Activated naive CD4-positive, alpha-beta T cell treated with Interleukin-2 at 50 U/mL for 16 hours (primary cell): Measurements from ENCODE around the gene DAP3.
"Not testable (repeated sequence)": the region's sequence is repeated elsewhere in the genome, so short reads cannot be mapped to it uniquely, and the experiment has no call there.

ENCODE experiments used
- DNase-seq: peaks from one replicate; pipeline ENCODE4 v3.0.0-alpha.2; 2020

DAP3 gene

DNA sequence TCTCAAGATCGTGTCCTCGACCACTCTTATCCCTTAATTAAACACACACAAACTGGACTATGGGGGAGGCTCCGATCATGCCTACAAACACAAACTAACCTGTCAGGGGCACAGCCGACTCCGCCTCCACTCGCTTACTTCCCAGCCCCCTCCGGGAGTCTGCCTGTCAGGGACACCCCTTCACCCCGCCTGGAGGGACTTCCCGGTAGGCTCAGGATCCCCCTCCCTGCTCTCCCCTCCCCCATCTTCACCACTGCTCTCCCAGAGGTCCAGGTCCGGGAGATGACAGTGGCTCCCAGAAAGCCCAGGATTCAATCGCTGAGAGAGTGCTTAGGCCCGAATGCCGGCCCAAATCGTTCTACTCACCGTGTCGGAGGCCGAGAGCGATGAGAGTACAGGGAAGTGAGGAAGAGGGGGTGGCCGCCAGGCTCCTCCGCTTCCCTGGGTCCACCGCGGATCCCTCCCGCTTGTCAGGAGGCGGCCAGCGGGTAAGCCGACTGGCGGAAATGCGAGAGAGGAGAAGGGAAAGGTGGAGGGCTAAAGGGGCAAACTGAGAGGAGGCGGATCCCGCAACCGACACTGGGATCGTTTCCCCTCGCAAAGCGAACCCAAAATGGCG, 1.1 kb upstream of the DAP3 start:
- not testable (repeated sequence) for DNase-seq

DNA sequence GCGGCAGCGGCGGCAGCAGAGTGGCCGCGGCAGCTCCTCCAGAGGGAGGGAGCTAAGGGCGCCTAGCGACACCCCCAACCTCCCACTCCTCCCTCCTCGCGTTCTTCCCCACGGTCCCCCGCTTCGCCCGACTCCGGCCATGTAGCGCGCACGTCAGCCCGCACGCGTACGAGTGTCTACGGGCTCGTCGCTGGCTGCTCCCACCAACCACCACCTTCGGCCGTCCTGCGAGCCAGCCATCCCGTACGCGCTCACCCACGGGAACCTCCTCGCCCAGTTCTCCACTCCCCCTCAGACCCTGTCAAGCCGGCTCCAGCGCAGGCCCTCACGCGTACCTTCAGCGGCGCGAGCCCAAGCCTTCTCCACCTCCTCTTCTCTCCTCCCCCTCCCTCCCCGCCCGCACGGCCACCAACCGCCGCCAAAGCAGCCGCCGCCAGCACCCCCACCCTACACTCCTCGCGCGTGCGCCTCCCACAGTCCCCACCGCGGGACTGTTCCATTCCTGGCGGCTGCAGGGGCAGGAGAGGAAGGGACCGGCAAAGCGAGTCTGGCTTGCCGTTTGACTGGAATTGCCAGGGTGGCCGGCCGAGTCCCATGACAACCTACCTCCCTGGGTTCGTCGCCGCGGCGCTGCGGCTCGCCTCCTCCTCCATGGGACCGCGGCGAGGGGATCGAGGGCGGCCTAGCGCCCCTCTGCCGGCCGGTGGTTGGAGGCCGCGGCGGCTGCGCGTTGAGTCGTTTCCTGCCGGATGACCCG, 389 bp upstream of the DAP3 start, which contains the start of gene YY1AP1:
YY1AP1 (minus strand) TSS at position 451 of the 757 bp plus-strand sequence. CDS start 8,338 bp downstream, outside the sequence.
- DNase-seq = peak; percentile 92

DNA sequence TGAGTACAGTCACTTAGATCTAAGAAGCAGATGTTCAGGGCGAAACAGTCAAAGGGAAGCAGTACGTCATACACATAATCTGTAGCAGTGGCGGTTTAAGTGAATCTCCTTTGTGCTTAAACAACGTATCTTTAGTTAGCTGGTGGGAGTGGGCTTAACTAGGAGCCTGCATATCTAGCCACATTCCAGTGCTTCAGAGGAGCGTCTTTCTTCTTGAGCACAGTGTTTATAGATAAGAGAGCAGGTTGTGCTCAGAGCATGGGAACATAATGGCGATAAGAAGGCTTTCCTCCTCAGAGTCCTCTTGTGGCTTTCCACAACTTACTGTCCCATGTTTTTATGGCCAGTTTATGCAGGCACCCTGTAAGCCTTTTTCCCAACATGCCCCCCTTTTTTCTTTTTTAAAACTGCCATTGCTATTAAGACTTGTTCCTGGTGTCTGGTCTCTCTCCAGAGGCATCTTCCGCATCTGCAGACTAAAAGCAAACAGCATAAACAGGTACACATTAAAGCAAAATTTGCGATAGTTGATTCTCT, 3.2 kb downstream of the DAP3 start:
- DNase-seq = no peak

DNA sequence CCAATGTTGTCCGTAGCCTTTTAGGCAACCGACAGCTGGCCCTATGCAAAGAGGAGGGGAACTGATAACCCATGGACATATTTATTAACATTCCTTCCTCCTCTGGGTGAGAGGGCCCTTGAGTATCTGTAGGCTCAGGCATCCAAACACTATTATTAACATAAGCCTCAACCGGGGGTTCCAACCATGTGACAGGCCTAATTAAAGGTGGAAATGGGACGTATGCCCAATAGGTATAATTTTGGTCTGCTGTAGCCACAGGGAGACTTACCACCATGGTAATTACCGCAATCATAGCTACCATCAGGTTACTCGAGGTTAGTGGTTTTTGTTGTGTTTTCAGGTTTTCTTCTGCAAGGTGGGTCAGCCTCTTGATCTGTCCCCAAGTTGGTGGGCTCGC, 5.3 kb downstream of the DAP3 start:
- DNase-seq = no peak

DNA sequence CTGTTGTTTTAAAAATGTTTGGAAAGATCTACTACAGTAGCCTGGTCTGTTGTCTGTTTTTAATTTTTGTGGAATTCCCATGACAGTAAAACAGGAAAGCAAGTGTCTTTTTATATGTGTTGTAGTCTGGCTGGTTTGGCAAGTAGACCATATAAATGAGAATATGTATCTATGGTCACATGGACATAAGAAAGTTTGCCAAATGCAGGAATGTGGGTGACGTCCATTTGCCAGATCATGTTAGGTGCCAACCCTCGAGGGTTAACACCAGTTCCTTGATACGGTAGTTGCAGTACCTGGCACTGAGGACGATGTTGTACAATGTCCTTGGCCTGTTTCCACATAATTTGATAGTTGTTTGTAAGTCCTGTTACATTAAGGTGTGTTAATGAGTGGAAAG, 6.2 kb downstream of the DAP3 start:
- no peak for DNase-seq

DNA sequence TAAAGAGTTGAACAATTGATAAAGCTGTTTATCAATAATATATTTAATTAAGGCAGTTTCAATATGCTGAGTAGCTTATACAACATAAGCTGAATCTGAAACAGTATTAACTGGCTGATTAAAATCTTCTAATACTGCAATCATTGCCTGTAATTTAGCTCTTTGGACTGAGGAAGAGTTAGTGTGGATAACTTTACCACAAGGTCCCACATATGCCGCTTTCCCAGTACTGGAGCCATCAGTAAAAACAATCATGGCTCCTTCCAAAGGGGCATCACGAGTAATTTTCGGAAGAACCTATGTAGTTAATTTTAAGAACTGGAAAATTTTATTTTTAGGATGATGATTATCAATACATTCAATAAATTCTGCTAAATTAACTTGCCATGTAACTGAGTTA, 6.7 kb downstream of the DAP3 start:
- DNase-seq = no peak

DNA sequence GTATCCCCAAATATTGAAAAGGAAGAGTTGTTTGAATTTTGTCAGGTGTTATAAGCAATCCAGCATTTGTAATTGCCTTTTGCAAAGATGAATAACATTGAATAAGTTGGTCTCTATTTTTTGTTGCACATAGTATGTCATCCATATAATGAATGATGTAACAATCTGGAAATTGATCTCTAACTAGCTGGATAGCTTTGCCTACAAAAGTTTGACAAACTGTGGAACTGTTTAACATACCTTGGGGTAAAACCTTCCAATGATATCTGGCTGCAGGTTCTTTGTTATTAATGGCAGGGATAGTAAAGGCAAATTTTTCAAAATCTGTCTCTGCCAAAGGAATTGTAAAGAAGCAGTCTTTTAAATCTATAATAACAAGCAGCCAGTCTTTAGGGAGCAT, 7.6 kb downstream of the DAP3 start:
- DNase-seq = no peak

DNA sequence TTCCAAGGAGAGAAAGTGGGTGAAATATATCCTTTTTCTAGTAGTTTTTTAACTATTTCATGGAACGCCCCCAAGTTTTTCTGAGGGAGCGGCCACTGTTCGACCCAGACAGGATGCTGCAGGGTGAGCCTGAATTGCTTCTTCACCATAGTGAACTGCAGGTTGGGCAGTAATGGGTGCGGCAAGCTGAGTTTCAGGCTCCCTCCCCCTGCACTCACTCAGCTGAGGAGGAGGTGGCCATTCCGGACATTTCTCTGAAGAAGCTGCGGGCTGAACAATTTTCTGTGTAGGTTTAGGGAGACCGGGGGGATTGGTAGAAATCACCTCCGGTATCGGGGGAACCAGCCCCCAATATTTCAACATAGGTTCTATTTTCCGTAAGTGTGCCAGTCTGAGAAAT, 8.2 kb downstream of the DAP3 start:
- no peak for DNase-seq

DNA sequence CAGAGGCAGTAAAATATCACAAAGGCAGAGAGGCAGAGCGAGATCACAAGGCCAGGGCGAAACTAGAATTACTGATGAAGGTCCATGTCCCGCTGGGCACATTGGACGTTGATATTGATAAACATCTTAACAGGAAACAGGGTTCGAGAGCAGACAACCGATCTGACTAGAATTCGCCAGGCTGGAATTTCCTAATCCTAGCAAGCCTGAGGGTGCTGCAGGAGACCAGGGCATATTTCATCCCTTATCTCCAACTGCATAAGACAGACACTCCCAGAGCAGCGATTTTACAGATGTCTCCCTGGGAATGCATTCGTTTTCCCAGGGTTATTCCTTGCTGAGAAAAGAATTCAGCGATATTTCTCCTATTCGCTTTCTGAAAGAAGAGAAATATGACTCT, 8.7 kb downstream of the DAP3 start:
- not testable (repeated sequence) for DNase-seq

DNA sequence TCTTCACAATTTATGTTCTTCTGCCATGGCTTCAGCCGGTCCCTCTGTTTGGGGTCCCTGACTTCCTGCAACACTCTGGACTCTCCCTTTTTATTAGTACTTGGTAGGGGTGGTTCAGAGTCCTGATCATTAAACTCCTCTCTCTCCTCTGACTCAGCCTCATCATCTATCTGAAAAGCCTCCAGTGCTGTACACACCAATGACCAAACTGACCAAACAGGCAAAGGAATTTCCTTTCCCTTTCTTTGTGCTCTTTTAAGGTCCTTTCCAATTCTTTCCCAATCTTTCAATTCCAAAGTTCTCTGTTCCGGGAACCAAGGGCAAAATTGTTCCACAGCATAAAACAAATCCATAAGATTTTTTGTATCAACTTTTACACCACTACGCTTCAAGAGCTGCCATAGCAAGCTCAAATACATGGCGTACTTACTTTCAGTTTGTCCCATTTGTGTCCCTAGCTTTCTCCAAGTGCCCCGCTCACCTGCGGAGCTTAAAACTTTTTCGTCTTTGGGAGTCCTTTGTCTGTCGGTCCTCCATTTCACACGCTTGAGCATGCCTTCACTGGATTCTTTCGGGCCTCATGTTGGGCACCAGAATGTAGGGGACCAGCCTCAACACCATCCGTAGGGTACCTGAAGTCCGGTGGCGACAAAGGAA, 9.6 kb downstream of the DAP3 start:
- no peak for DNase-seq

DNA sequence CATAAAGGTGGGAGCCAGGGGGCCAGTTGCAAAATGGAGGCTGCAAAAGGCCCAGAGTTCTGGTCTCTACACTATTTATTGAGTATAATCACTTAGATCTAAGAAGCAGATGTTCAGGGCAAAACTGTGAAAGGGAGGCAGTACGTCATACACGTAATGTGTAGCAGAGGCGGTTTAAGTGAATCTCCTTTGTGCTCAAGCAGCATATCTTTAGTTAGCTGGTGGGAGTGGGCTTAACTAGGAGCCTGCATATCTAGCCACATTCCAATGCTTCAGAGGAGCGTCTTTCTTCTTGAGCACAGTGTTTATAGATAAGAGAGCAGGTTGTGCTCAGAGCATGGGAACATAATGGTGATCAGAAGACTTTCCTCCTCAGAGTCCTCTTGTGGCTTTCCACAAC, 10.2 kb downstream of the DAP3 start:
- DNase-seq = not testable (repeated sequence)

DNA sequence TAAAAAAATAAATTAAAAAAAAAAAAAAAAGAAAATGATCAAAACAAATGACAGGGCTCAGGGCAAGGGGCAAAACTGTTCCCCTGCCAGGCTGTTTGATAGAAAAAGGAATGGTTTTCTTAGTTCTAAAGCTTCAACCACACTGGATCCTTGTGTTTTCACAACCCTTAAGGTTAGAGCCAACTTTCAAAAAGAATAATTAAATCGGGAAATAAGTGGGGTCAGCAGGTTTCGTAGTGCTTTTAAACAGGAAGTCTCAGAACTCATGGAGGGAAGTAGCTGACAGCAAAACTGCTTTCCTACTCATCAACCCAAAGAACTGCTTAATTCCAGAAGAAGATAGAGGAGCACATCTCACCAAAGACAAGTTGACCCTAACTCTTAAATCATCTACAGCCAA, 12.8 kb downstream of the DAP3 start:
- not testable (repeated sequence) for DNase-seq

DNA sequence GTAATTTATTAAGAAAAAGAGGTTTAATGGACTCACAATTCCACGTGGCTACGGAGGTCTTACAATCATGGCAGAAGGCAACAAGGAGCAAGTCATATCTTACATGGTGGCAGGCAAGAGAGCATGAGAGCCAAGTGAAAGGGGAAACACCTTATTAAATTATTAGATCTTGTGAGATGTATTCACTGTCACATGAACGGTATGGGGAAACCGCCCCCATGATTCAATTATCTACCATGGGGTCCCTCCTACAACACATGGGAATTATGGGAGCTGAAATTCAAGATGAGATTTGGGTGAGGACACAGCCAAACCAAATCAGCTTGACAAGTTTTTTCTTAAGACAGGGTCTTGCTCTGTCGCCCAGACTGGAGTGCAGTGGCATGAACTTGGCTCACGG, 14.3 kb downstream of the DAP3 start:
- no peak for DNase-seq

DNA sequence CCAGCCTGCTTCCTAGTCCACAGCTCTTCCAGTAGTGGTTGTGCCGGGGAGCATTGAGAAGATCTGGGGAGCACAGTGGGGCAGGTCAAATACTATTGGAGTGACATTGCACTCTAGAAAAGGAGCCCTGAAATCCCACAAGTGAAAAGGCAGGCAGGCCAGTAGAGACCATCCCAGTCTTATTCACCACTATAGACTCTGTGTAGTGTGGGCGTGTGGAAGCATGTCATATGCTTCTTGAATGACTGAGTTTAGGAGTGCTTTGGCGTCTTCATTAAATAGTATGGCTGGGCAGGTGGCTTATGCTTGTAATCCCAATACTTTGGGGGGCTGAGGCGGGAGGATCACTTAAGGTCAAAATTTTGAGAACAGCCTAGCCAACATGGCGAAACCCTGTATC, 15.5 kb downstream of the DAP3 start:
- not testable (repeated sequence) for DNase-seq

DNA sequence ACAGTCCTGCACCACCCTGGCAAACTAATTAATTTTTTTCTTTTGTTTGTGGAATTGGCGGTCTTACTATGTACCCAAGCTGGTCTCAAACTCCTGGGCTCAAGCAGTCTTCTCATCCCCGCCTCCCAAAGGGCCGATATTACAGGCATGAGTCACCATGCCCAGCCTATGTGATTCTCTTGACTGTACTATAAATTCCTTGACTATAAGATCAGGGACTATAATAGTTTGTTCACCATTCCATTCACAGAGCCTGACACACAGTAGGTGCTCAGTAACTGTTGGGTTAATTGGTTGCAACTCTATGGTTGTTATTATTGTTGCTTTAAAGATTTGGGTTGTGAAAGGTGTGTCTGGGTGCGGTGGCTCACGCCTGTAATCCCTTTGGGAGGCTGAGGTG, 17.2 kb downstream of the DAP3 start:
- DNase-seq = no peak

DNA sequence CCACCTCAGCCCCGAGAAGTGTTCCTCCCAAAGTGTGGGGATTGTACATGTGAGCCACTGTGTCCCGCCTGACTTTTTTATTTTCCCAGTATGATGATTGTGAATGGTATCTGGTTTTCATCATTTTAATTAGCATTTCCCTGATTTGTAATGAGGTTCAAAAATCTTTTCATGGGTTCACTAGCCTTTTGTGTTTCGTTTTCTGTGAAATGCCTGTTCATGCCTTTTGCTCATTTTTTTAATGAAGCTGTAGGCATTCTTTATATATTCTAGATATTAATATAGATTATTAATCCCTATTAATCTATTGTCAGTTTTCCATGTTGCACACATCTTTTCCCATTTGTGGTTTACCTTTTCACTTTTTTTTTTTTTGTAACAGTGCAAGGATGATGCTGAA, 20.5 kb downstream of the DAP3 start:
- DNase-seq = no peak

DNA sequence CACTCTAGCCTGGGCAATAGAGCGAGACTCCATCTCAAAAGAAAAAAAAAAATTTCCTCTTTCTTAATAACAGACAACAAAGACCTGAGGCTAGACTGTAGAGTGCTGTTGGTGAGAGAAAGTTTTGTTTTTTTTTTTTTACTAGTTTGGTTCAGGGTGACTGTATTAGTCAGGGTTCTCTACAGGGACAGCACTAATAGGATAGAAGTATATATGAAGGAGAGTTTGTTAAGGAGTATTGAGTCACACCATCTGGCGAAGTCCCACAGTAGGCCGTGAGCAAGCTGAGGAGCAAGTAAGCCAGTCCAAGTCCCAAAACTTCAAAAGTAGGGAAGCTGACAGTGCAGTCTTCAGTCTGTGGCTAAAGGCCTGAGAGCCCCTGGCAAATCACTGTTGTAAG, 22.6 kb downstream of the DAP3 start:
- DNase-seq = not testable (repeated sequence)

DNA sequence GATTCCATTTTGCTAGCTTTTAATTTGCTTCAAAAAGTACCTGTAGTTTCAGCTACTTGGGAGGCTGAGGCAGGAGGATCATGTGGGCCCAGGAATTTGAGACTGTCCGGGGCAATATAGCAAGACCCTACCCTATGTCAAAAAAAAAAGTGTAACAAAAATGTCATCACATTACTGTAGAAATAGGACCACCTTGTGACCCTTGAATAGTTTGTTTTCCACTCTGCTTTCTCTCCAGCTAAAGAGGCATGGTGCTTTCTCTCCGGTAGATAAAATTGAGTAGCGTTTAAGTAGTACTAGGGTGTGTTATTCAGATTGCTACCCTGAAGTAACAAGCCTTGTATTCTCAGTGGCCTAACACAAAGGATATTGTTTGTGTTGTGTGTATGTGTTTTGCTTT, 23.7 kb downstream of the DAP3 start:
- not testable (repeated sequence) for DNase-seq

DNA sequence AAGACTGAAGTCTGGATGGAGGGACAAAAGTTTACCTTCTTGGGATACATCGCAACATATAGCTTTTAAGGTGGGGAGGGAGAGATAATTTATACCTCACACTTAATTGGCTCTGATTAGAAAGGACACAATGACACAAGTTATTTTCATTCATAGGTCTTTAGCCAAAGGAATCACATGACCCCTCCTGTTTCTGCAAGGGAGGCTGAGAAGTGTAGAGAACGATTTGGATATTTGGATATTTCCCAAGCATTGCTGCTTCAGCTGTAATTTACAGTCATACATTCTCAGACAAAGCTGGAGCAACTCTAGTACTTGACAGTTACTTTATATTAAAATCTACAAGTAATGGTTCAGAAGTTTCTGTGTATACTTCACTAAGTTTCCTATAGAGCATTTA, 24.2 kb downstream of the DAP3 start:
- no peak for DNase-seq

DNA sequence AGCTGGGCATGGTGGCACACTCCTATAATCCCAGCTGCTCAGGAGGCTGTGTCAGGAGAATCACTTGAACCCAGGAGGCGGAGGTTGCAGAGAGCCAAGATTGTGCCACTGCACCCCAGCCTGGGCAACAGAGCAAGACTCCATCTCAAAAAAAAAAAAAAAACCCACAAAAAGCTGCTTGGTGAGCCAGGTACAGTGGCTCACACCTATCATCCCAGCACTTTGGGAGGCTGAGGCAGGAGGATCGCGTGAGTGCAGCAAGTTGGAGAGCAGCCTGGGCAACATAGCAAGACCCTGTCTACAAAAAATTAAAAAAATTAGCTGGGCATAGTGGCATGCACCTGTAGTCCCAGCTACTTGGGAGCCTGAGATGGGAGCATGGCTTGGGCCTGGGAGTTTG, 26.2 kb downstream of the DAP3 start:
- DNase-seq = not testable (repeated sequence)

DNA sequence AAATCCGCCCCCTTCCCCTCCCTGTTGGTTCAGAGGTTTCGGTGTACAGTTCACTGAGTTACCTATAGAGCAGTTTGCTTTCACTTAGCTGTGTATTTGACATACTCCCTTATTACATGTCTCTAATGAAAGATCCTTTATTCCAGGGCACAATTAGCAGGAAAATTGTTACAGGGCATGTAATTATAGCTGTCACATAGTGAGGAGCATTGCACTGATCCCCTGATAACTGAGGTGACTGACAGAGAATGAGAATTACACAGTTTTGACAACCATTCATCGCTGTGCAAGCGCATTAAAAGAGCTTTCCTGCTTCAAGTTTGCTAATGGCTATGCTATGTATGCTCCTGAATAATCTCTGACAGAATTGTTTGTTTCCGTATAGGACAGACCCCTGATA, 26.9 kb downstream of the DAP3 start:
- no peak for DNase-seq

DNA sequence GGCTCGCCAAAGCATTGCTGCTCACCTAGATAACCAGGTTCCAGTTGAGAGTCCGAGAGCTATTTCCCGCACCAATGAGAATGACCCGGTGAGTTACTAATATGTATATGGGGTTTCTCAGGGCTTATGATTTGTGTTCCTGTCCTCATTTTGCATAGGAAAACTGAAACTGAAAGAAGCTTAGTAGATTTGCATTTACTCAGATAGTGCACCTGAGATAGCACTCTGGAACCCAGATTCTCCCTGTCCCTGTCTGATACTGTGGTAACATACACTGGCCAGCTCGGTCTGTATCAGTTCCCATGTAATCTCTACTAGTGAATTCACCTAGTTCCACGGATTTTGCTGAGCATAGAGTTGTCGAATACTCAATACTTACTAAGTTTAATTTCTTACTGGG, 28.1 kb downstream of the DAP3 start:
- DNase-seq = no peak

DNA sequence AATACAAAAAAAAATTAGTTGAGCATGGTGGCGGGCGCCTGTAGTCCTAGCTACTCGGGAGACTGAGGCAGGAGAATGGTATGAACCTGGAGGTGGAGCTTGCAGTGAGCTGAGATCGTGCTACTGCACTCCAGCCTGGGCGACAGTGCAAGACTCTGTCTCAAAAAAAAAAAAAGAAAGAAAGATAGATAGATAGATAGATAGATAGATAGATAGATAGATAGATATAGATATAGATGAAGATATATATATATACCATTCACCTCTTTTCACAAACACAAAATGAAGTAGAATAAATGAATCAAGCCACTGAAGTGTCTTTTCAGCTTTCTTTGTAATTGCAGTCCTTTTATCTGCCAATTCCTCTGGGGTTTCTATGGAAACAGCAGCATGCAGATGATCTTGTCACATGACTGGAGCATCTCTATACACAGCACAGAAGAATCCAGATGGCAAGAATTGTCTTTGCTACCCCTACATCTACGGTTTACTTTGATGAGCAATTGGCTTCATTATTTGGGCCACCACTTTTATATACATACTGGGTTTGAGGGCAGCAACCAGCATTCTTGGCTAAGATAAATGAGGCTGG, 29.7 kb downstream of the DAP3 start:
- DNase-seq = not testable (repeated sequence)

DNA sequence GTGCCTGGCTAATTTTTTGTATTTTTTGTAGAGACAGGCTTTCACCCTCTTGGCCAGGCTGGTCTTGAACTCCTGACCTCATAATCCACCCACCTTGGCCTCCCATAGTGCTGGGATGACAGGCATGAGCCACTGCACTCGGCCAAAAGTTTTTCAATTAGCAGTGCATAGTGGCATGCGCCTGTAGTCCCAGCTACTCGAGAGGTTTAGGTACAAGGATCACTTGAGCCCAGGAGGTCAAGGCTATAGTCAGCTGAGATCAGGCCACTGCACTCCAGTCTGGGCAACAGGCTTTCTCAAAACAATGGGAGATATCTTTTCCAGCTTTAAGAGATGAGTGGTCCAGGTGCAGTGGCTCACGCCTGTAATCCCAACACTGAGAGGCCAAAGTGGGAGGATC, 30.8 kb downstream of the DAP3 start:
- no peak for DNase-seq
